HG02588 (cell line): Measurements from ENCODE around the gene AZI2.
A peak's percentile ranks its signal among the peaks of the same experiment; 100 is the strongest.

Experiments
- ATAC-seq: cut with Tn5 transposase; IDR thresholded peaks from one replicate; pipeline ENCODE4 v1.9.1; 2021; ENCODE audit warnings: mild to moderate bottlenecking, moderate library complexity; ENCODE audit not compliant: unreplicated experiment

AZI2 gene

GRCh38 chr3:28348629-28349468, at the start of gene AZI2, which contains the start of gene ZCWPW2:
Gene AZI2, minus strand, starts transcription at chr3:28348824. Its CDS starts 8,207 bp downstream, at chr3:28340617.
Gene ZCWPW2, plus strand, starts transcription at chr3:28348721. Its CDS starts 64,348 bp downstream, at chr3:28413069.
- peak; percentile 90 for ATAC-seq

- no peak for ATAC-seq
These were observed 40.4 kb upstream of the AZI2 start for GRCh38 chr3:28388978-28389377.

- ATAC-seq: no peak
These were observed 37.4 kb upstream of the AZI2 start for GRCh38 chr3:28386049-28386448.

- ATAC-seq: no peak
These were observed 27.8 kb upstream of the AZI2 start for GRCh38 chr3:28376424-28376823.

GRCh38 chr3:28349469-28350000, 911 bp upstream of the AZI2 start:
- no peak for ATAC-seq

- no peak for ATAC-seq
These were observed 377 bp downstream of the AZI2 start for GRCh38 chr3:28348265-28348628.

- no peak for ATAC-seq
These were observed 1.0 kb downstream of the AZI2 start for GRCh38 chr3:28347374-28348264.

GRCh38 chr3:28345690-28346089, 2.9 kb downstream of the AZI2 start:
- ATAC-seq: no peak

GRCh38 chr3:28343144-28343543, 5.5 kb downstream of the AZI2 start:
- no peak for ATAC-seq

- ATAC-seq: no peak
These were observed 11.4 kb downstream of the AZI2 start for GRCh38 chr3:28337230-28337629.

GRCh38 chr3:28335246-28335645, 13.4 kb downstream of the AZI2 start:
- no peak for ATAC-seq

- no peak for ATAC-seq
These were observed 14.1 kb downstream of the AZI2 start for GRCh38 chr3:28334552-28334951.

GRCh38 chr3:28328188-28329151, 20.2 kb downstream of the AZI2 start:
- ATAC-seq: no peak

GRCh38 chr3:28326458-28326926, 22.1 kb downstream of the AZI2 start:
- ATAC-seq: peak; percentile 82

GRCh38 chr3:28322464-28322863, 26.2 kb downstream of the AZI2 start:
- no peak for ATAC-seq

- ATAC-seq: no peak
These were observed 27.6 kb downstream of the AZI2 start for GRCh38 chr3:28320981-28321380.

GRCh38 chr3:28317438-28318022, 31.1 kb downstream of the AZI2 start:
- ATAC-seq: peak; percentile 94

- no peak for ATAC-seq
These were observed 32.4 kb downstream of the AZI2 start for GRCh38 chr3:28316226-28316625.

GRCh38 chr3:28315711-28316110, 32.9 kb downstream of the AZI2 start:
- ATAC-seq: no peak

GRCh38 chr3:28308196-28308595, 40.4 kb downstream of the AZI2 start:
- no peak for ATAC-seq
